Breast epithelium (tissue), 4 donors: ENCODE results near the gene AKR1C2. TPM values are rescaled to one million over a fixed set of nuclear protein-coding genes. Genes with fewer than 3 reads are reported as not detected.

ENCODE experiments used
- DNase-seq, 2 donors: peaks; one replicate each; pipeline ENCODE4 v3.0.0-alpha.2; 2019; ENCODE audit warnings: low spot score in 2 of 2
- H3K27ac ChIP-seq, 2 donors: fragments of 200-600 bp; sonication (generic) in 1 of 2; one replicate each; pipeline ENCODE4 v1.5.1; 2016 to 2019; ENCODE audit warnings: mild to moderate bottlenecking in 1 of 2
- H3K27me3 ChIP-seq, 2 donors: fragments of 200-600 bp; sonication (generic) in 1 of 2; one replicate each; pipeline versions ENCODE4 v1.5.1 to v1.6.0; 2017 to 2019; ENCODE audit warnings: control low read depth in 1 of 2, mild to moderate bottlenecking in 1 of 2
- H3K36me3 ChIP-seq: fragments of 200-600 bp; one replicate; pipeline ENCODE4 v1.5.1; 2019
- H3K4me1 ChIP-seq, 2 donors: fragments of 200-600 bp; sonication (generic); one replicate each; pipeline ENCODE4 v1.5.1; 2016 to 2019; ENCODE audit warnings: control low read depth in 1 of 2
- H3K4me3 ChIP-seq, 3 donors: fragments of 200-600 bp; sonication (generic); 1 replicate in 2 of 3; 2 replicates in 1 of 3; pipeline ENCODE4 v1.5.1; 2016 to 2019; ENCODE audit warnings: mild to moderate bottlenecking in 3 of 3, moderate library complexity in 2 of 3
- H3K9me3 ChIP-seq, 2 donors: fragments of 200-600 bp; sonication (generic) in 1 of 2; one replicate each; pipeline ENCODE4 v1.5.1; 2016 to 2019; ENCODE audit warnings: control low read depth in 1 of 2
- CTCF ChIP-seq, 3 donors: fragments of 450-650 bp; IDR thresholded peaks; one replicate each; pipeline ENCODE4 v1.5.1; 2016 to 2017; ENCODE audit warnings: antibody characterized with exemption in 3 of 3, mild to moderate bottlenecking in 3 of 3, moderate library complexity in 3 of 3
- POLR2A ChIP-seq: fragments of 450-650 bp; IDR thresholded peaks from one replicate; pipeline ENCODE4 v1.6.1; 2016; ENCODE audit warnings: antibody characterized with exemption, mild to moderate bottlenecking, moderate library complexity
- POLR2AphosphoS5 ChIP-seq, 3 donors: sonication (generic); formaldehyde crosslinking; IDR thresholded peaks; one replicate each; pipeline ENCODE4 v1.6.1; 2017; ENCODE audit warnings: antibody characterized with exemption in 3 of 3
- intact Hi-C: fragments of 100-400 bp; cut with DNase I; formaldehyde crosslinking; loops from one replicate; pipeline ENCODE4 v1.15.1; 2023; ENCODE audit warnings: low total_unique reads
- total RNA-seq, 3 donors: library from RNA; depleted of rRNA; stranded (reverse); fragments of >200 nt; gene quantifications; one replicate each; pipeline ENCODE4 v1.1.0, GENCODE V29; 2016

The AKR1C2 gene
- total RNA-seq, 3 donors from 2014 or later: 25.9 to 259 (median 25.9) TPM

GRCh38 chr10:5038733-5039132 lies 35.1 kb upstream of the AKR1C2 start:
- Histone ChIP-seq H3K27me3 (no peaks in the 10 kb centered on the region), H3K4me1 (no peaks in the 10 kb centered on the region), H3K27ac (no peak overlapping the region), H3K9me3 (peaks cover 8 to 15% of the 10 kb centered on the region in 2 donors), H3K4me3 (no peak overlapping the region), H3K36me3 (no peaks in the 10 kb centered on the region)
- DNase-seq: no peak
- intact Hi-C loops: no loop called here
- TF ChIP-seq POLR2A (no peak), CTCF (IDR thresholded peaks at IDR 0.05) (no peak), POLR2AphosphoS5 (IDR thresholded peaks at IDR 0.05) (no peak)

GRCh38 chr10:5038101-5038500 lies 34.4 kb upstream of the AKR1C2 start:
- Histone ChIP-seq H3K36me3 (no peaks in the 10 kb centered on the region), H3K9me3 (peaks cover 8 to 18% of the 10 kb centered on the region in 2 donors), H3K27me3 (no peaks in the 10 kb centered on the region), H3K27ac (no peak overlapping the region), H3K4me3 (no peak overlapping the region), H3K4me1 (no peaks in the 10 kb centered on the region)
- intact Hi-C loops: no loop called here
- no peak for DNase-seq
- TF ChIP-seq POLR2A (no peak), POLR2AphosphoS5 (IDR thresholded peaks at IDR 0.05) (no peak), CTCF (IDR thresholded peaks at IDR 0.05) (no peak)

- Histone ChIP-seq H3K36me3 (no peaks in the 10 kb centered on the region), H3K27ac (no peak overlapping the region), H3K9me3 (peaks cover 12 to 18% of the 10 kb centered on the region in 2 donors), H3K4me1 (no peaks in the 10 kb centered on the region), H3K27me3 (no peaks in the 10 kb centered on the region), H3K4me3 (no peak overlapping the region)
- TF ChIP-seq POLR2A (no peak), CTCF (IDR thresholded peaks at IDR 0.05) (no peak), POLR2AphosphoS5 (IDR thresholded peaks at IDR 0.05) (no peak)
- intact Hi-C loops: no loop called here
- DNase-seq: no peak
Observed at GRCh38 chr10:5036511-5036910, 32.9 kb upstream of the AKR1C2 start.

GRCh38 chr10:5035356-5035755 lies 31.7 kb upstream of the AKR1C2 start:
- Histone ChIP-seq H3K27me3 (no peaks in the 10 kb centered on the region), H3K9me3 (peaks cover 13 to 28% of the 10 kb centered on the region in 2 donors), H3K36me3 (no peaks in the 10 kb centered on the region), H3K4me1 (no peaks in the 10 kb centered on the region), H3K4me3 (no peak overlapping the region), H3K27ac (no peak overlapping the region)
- TF ChIP-seq CTCF (IDR thresholded peaks at IDR 0.05): no peak
- no peak for TF ChIP-seq POLR2A
- TF ChIP-seq POLR2AphosphoS5 (IDR thresholded peaks at IDR 0.05): no peak
- intact Hi-C loops: no loop called here
- DNase-seq: no peak

GRCh38 chr10:5034588-5034987 lies 30.9 kb upstream of the AKR1C2 start:
- Histone ChIP-seq H3K9me3 (peaks cover 13 to 31% of the 10 kb centered on the region in 2 donors), H3K27me3 (no peaks in the 10 kb centered on the region), H3K27ac (no peak overlapping the region), H3K36me3 (no peaks in the 10 kb centered on the region), H3K4me3 (no peak overlapping the region), H3K4me1 (no peaks in the 10 kb centered on the region)
- DNase-seq: no peak
- TF ChIP-seq POLR2AphosphoS5 (IDR thresholded peaks at IDR 0.05) (no peak), CTCF (IDR thresholded peaks at IDR 0.05) (no peak), POLR2A (no peak)
- intact Hi-C loops: no loop called here
